T47D (cell line): Measurements from ENCODE around the gene CSF2RB.

ENCODE experiments used
- DNase-seq, 2 experiments: peaks; one replicate each; pipeline versions ENCODE4 v3.0.0 to v3.0.0-alpha.2; 2011 to 2012; ENCODE audit warnings: low read depth in 1 of 2, low spot score in 1 of 2
- JUND ChIP-seq: IDR thresholded peaks from 2 replicates; pipeline ENCODE4 v1.6.1; 2012; ENCODE audit warnings: low read depth
- in situ Hi-C: cut with HindIII; loops from 2 replicates; pipeline ENCODE4 v1.10.0; 2016; ENCODE audit warnings: low sequenced_read_pairs, low pct_unique_long_range_greater_than_20kb

The CSF2RB gene

DNA sequence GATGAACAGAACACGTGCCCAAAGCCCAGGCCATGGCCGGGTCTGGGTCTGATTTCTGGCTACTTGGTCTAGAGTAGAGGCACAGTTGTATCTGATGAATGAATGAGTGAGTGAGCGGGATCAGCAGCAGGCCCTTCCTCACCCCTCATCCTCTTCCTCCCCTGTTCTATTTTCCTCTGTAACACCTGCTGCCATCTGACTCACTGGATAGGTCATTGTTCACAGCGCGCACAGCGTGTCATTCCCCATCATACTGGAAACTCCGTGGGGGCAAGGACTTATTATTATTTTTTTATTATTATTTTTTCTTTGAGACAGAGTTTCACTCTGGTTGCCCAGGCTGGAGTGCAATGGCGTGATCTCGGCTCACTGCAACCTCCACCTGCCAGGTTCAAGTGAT lies 38.7 kb upstream of the CSF2RB start:
- DNase-seq, result no peak
- in situ Hi-C loops, result no loop called here
- TF ChIP-seq JUND, result no peak

GRCh38 chr22:36875741-36876140 lies 37.7 kb upstream of the CSF2RB start:
- TF ChIP-seq JUND, result no peak
- in situ Hi-C loops, result no loop called here
- DNase-seq, result no peak

- no peak for DNase-seq
- in situ Hi-C loops, result no loop called here
Observed at GRCh38 chr22:36879775-36880174, 33.7 kb upstream of the CSF2RB start.

GRCh38 chr22:36881504-36882245 lies 31.8 kb upstream of the CSF2RB start:
- in situ Hi-C loops, result no loop called here
- TF ChIP-seq JUND, result no peak
- DNase-seq, result no peak

More at GRCh38 chr22:36879775-36880174, 33.7 kb upstream of the CSF2RB start:
- TF ChIP-seq JUND, result no peak

- no peak for DNase-seq
- TF ChIP-seq JUND, result no peak
- in situ Hi-C loops, result no loop called here
Observed at GRCh38 chr22:36884349-36885158, 28.9 kb upstream of the CSF2RB start.

- in situ Hi-C loops, result no loop called here
- TF ChIP-seq JUND, result no peak
- DNase-seq, result no peak
Observed at GRCh38 chr22:36885474-36885873, 28.0 kb upstream of the CSF2RB start.

GRCh38 chr22:36886016-36886415 lies 27.4 kb upstream of the CSF2RB start:
- no peak for DNase-seq
- in situ Hi-C loops, result no loop called here

DNA sequence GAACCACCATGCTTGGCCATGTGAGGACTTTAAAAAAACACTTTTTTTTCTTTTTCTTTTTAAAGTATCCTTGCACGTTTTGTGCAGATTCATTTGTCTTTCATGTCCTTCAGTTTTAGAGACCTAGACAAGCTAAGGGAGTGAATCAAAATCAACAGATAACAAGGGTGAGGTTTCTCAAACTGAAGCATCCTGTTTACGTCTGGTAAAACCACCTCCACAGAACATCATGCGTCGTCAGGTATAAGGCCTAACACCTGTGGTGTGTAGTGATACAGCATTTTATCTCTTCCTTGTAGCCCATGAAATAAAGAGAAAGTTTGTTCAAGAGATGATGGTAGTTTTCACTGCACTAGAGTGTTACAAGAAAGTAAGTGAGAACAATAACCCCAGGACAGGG lies 26.3 kb upstream of the CSF2RB start:
- in situ Hi-C loops, result no loop called here
- no peak for DNase-seq
- TF ChIP-seq JUND, result no peak

More at GRCh38 chr22:36886016-36886415, 27.4 kb upstream of the CSF2RB start:
- TF ChIP-seq JUND, result no peak

GRCh38 chr22:36891646-36892045 lies 21.8 kb upstream of the CSF2RB start:
- in situ Hi-C loops, result no loop called here
- DNase-seq, result no peak
- TF ChIP-seq JUND, result no peak

- in situ Hi-C loops, result no loop called here
- DNase-seq, result no peak
- TF ChIP-seq JUND, result no peak
Observed at GRCh38 chr22:36892292-36892691, 21.1 kb upstream of the CSF2RB start.

- in situ Hi-C loops, result no loop called here
- no peak for TF ChIP-seq JUND
- peak in 1 of 2 experiments; percentile 39 for DNase-seq
Observed at GRCh38 chr22:36893262-36893661, 20.2 kb upstream of the CSF2RB start.

GRCh38 chr22:36894266-36894665 lies 19.2 kb upstream of the CSF2RB start:
- no peak for TF ChIP-seq JUND
- no peak for DNase-seq
- in situ Hi-C loops, result no loop called here

GRCh38 chr22:36897611-36898010 lies 15.8 kb upstream of the CSF2RB start:
- in situ Hi-C loops, result no loop called here
- no peak for TF ChIP-seq JUND
- no peak for DNase-seq
